ENCODE data around the gene TUSC2. TPM values are rescaled to one million over a fixed set of nuclear protein-coding genes. Genes with fewer than 3 reads are reported as not detected.

Gene TUSC2
- total RNA-seq, 1 experiment from 2014 or later = 38.3 TPM

- Histone ChIP-seq H3K9me3 (no peaks in the 10 kb centered on the region), H3K27me3 (replicated peaks; ENCODE audit: control insufficient read depth, insufficient read depth, low read length) (no peaks in the 10 kb centered on the region), H3K4me3 (ENCODE audit: low read depth, low read length) (no peak overlapping the region), H3K4me1 (peaks cover 10% of the 10 kb centered on the region), H3K36me3 (ENCODE audit: control insufficient read depth, insufficient read depth, low read length) (peaks cover 5% of the 10 kb centered on the region; the same call in 1 of the 2 replicates)
- H3K4me3 Mint-ChIP-seq (ENCODE audit: unreplicated experiment) = no peak overlapping the region
- H3K27ac Mint-ChIP-seq (ENCODE audit: unreplicated experiment) = no peak overlapping the region
- H3K36me3 Mint-ChIP-seq (ENCODE audit: insufficient read depth, unreplicated experiment) = peaks cover 29% of the 10 kb centered on the region
- no TSS peak for BruUV-seq (replicated peaks)
- H3K4me1 Mint-ChIP-seq (ENCODE audit: low read depth, unreplicated experiment) = peaks cover 22% of the 10 kb centered on the region
- intact Hi-C loops (cut with micrococcal nuclease; ENCODE audit: unreplicated experiment) = no loop called here
- no peak for DNase-seq
- no peaks in the 10 kb centered on the region for H3K27me3 Mint-ChIP-seq (ENCODE audit: insufficient read depth, unreplicated experiment)
- ChIA-PET POLR2A (no interaction called here), CTCF (no interaction called here)
- H3K9me3 Mint-ChIP-seq (ENCODE audit: unreplicated experiment) = no peaks in the 10 kb centered on the region
- no peak for TF ChIP-seq CTCF (IDR thresholded peaks at IDR 0.05; ENCODE audit: insufficient read depth in 1 of 2, low read depth in 1 of 2, low read length in 1 of 2, severe bottlenecking in 1 of 2, unreplicated experiment in 1 of 2)
These were observed 33.9 kb downstream of the TUSC2 start for GRCh38 chr3:50294089-50294488.

- Mint-ChIP-seq H3K36me3 (ENCODE audit: insufficient read depth, unreplicated experiment) (peaks cover 33% of the 10 kb centered on the region), H3K4me3 (ENCODE audit: unreplicated experiment) (peak overlapping the region; percentile 85), H3K27ac (ENCODE audit: unreplicated experiment) (peak overlapping the region; percentile 98), H3K9me3 (ENCODE audit: unreplicated experiment) (no peaks in the 10 kb centered on the region), H3K4me1 (ENCODE audit: low read depth, unreplicated experiment) (peaks cover 20% of the 10 kb centered on the region), H3K27me3 (ENCODE audit: insufficient read depth, unreplicated experiment) (no peaks in the 10 kb centered on the region)
- Histone ChIP-seq H3K36me3 (ENCODE audit: control insufficient read depth, insufficient read depth, low read length) (peaks cover 7% of the 10 kb centered on the region), H3K4me1 (peaks cover 10% of the 10 kb centered on the region), H3K27me3 (replicated peaks; ENCODE audit: control insufficient read depth, insufficient read depth, low read length) (no peaks in the 10 kb centered on the region), H3K9me3 (no peaks in the 10 kb centered on the region), H3K4me3 (ENCODE audit: low read depth, low read length) (no peak overlapping the region)
- BruUV-seq (replicated peaks) = no TSS peak
- POLR2A ChIA-PET = interaction anchor here (0.9 to 1.8 kb wide), 2 partner anchors 44 to 57 kb away, joined by 3 to 11 read pairs; partner anchors contain the start of genes CYB561D2 and NPRL2
- TF ChIP-seq CTCF (IDR thresholded peaks at IDR 0.05; ENCODE audit: insufficient read depth in 1 of 2, low read depth in 1 of 2, low read length in 1 of 2, severe bottlenecking in 1 of 2, unreplicated experiment in 1 of 2) = no peak
- CTCF ChIA-PET = no interaction called here
- intact Hi-C loops (cut with micrococcal nuclease; ENCODE audit: unreplicated experiment) = no loop called here
- no peak for DNase-seq
These were observed 34.8 kb downstream of the TUSC2 start for GRCh38 chr3:50293079-50293801.

GRCh38 chr3:50292159-50293078, 35.6 kb downstream of the TUSC2 start, which contains the start of gene IFRD2:
Gene IFRD2 (minus strand): TSS chr3:50292429. CDS start chr3:50292274, 155 bp downstream.
- ChIA-PET POLR2A (interaction anchor here (0.5 to 1.8 kb wide), 9 partner anchors 9 to 1218 kb away, joined by 3 to 11 read pairs (median 3); partner anchors contain the start of genes CYB561D2, NPRL2 and TUSC2), CTCF (interaction anchor here (0.7 to 1.5 kb wide), 5 partner anchors 13 to 57 kb away, joined by 3 to 5 read pairs (median 4); partner anchors contain the start of gene GNAI2)
- Histone ChIP-seq H3K9me3 (no peaks in the 10 kb centered on the region), H3K36me3 (ENCODE audit: control insufficient read depth, insufficient read depth, low read length) (peaks cover 7% of the 10 kb centered on the region), H3K4me1 (peaks cover 7% of the 10 kb centered on the region), H3K27me3 (replicated peaks; ENCODE audit: control insufficient read depth, insufficient read depth, low read length) (no peaks in the 10 kb centered on the region), H3K4me3 (ENCODE audit: low read depth, low read length) (peak within 1 kb of the TSS; percentile 78)
- Mint-ChIP-seq H3K4me3 (ENCODE audit: unreplicated experiment) (peak within 1 kb of the TSS; percentile 85), H3K4me1 (ENCODE audit: low read depth, unreplicated experiment) (peaks cover 16% of the 10 kb centered on the region), H3K9me3 (ENCODE audit: unreplicated experiment) (no peaks in the 10 kb centered on the region), H3K27me3 (ENCODE audit: insufficient read depth, unreplicated experiment) (no peaks in the 10 kb centered on the region), H3K27ac (ENCODE audit: unreplicated experiment) (peak within 1 kb of the TSS; percentile 98), H3K36me3 (ENCODE audit: insufficient read depth, unreplicated experiment) (peaks cover 34% of the 10 kb centered on the region)
- no peak for TF ChIP-seq CTCF (IDR thresholded peaks at IDR 0.05; ENCODE audit: insufficient read depth in 1 of 2, low read depth in 1 of 2, low read length in 1 of 2, severe bottlenecking in 1 of 2, unreplicated experiment in 1 of 2)
- intact Hi-C loops (cut with micrococcal nuclease; ENCODE audit: unreplicated experiment) = no loop called here
- BruUV-seq (replicated peaks) = TSS peak; percentile 84
- peak; percentile 96 to 98 for DNase-seq
